Fibroblast of villous mesenchyme (primary cell): Measurements from ENCODE around the gene EFTUD2. TPM values are rescaled to one million over a fixed set of nuclear protein-coding genes. Genes with fewer than 3 reads are reported as not detected.

Experiments
- DNase-seq: peaks from one replicate; pipeline ENCODE4 v3.0.0-alpha.2; 2010; ENCODE audit warnings: low read depth
- H3K4me3 ChIP-seq: 2 replicates; pipeline ENCODE4 v1.5.1; 2011; ENCODE audit warnings: low read depth, mild to moderate bottlenecking, low read length
- CTCF ChIP-seq: IDR thresholded peaks from 2 replicates; pipeline ENCODE4 v1.5.1; 2012; ENCODE audit warnings: low read depth, mild to moderate bottlenecking, low read length; ENCODE audit not compliant: insufficient read depth
- total RNA-seq: library from RNA; depleted of rRNA; stranded (reverse); fragments of >200 nt; gene quantifications from 2 replicates; pipeline ENCODE4 v1.2.3, GENCODE V29; 2012

Gene EFTUD2
- total RNA-seq, 1 donor: 75.6 TPM

GRCh38 chr17:44878627-44879221, 20.5 kb downstream of the EFTUD2 start:
- TF ChIP-seq CTCF: peak; percentile 62
- no peak overlapping the region for H3K4me3 ChIP-seq
- peak; percentile 48 for DNase-seq

GRCh38 chr17:44877121-44877520, 22.1 kb downstream of the EFTUD2 start:
- no peak for TF ChIP-seq CTCF
- no peak for DNase-seq
- no peak overlapping the region for H3K4me3 ChIP-seq

- H3K4me3 ChIP-seq: no peak overlapping the region
- DNase-seq: no peak
- no peak for TF ChIP-seq CTCF
Measured at GRCh38 chr17:44875761-44876160, 23.5 kb downstream of the EFTUD2 start.

- DNase-seq: no peak
- TF ChIP-seq CTCF: no peak
- no peak overlapping the region for H3K4me3 ChIP-seq
Measured at GRCh38 chr17:44872131-44872768, 27.0 kb downstream of the EFTUD2 start.

- no peak for DNase-seq
- no peak for TF ChIP-seq CTCF
- H3K4me3 ChIP-seq: no peak overlapping the region
Measured at GRCh38 chr17:44871556-44871955, 27.7 kb downstream of the EFTUD2 start.

- peak; percentile 39 for DNase-seq
- H3K4me3 ChIP-seq: no peak overlapping the region
- TF ChIP-seq CTCF: no peak
Measured at GRCh38 chr17:44867841-44868240, 31.4 kb downstream of the EFTUD2 start.
